Breast epithelium (tissue), 3 donors: ENCODE measurements around the gene EP400.

ENCODE experiments used
- POLR2A ChIP-seq: fragments of 450-650 bp; IDR thresholded peaks from one replicate; pipeline ENCODE4 v1.6.1; 2016; ENCODE audit warnings: antibody characterized with exemption, mild to moderate bottlenecking, moderate library complexity
- TF ChIP-seq, protein P1 (sequence below), 3 donors: fragments of 450-650 bp; IDR thresholded peaks; one replicate each; pipeline ENCODE4 v1.5.1; 2016 to 2017; ENCODE audit warnings: antibody characterized with exemption in 3 of 3, mild to moderate bottlenecking in 3 of 3, moderate library complexity in 3 of 3

DNA sequence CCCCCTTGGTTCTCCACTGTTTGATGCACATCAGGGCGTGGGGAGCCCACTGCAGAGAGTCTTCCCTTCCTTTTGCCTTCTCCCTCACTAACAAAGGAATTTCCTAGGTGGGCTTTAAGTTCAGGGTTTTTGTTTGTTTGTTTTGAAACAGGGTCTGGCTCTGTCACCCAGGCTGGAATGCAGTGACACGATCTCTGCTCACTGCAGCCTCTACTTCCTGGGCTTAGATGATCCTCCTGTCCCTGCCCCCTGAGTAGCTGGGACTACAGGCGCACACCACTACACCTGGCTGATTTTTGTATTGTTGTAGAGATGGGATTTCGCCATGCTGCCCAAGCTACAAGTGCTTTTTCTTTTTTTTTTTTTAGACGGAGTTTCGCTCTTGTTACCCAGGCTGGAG, 33.8 kb downstream of the EP400 start:
- TF ChIP-seq, protein P1, sequence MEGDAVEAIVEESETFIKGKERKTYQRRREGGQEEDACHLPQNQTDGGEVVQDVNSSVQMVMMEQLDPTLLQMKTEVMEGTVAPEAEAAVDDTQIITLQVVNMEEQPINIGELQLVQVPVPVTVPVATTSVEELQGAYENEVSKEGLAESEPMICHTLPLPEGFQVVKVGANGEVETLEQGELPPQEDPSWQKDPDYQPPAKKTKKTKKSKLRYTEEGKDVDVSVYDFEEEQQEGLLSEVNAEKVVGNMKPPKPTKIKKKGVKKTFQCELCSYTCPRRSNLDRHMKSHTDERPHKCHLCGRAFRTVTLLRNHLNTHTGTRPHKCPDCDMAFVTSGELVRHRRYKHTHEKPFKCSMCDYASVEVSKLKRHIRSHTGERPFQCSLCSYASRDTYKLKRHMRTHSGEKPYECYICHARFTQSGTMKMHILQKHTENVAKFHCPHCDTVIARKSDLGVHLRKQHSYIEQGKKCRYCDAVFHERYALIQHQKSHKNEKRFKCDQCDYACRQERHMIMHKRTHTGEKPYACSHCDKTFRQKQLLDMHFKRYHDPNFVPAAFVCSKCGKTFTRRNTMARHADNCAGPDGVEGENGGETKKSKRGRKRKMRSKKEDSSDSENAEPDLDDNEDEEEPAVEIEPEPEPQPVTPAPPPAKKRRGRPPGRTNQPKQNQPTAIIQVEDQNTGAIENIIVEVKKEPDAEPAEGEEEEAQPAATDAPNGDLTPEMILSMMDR (IDR thresholded peaks at IDR 0.05) = no peak
- no peak for TF ChIP-seq POLR2A
